GM23338 (cell line): Measurements from ENCODE around the gene POLR2L.

ENCODE experiments used
- CREB1 ChIP-seq: fragments of 250-450 bp; sonication (Bioruptor Pico); IDR thresholded peaks from 2 replicates; pipeline ENCODE4 v1.5.0; 2020; ENCODE audit warnings: low read depth, mild to moderate bottlenecking, moderate library complexity
- CTCF ChIP-seq, 2 experiments: fragments of 200-600 bp in 1 of 2; sonication (generic) in 1 of 2; conservative IDR thresholded peaks; 2 replicates each; pipeline versions ENCODE4 v1.5.1 to v1.6.1; 2016 to 2017; ENCODE audit warnings: antibody characterized with exemption in 2 of 2, low read depth in 2 of 2, mild to moderate bottlenecking in 2 of 2, moderate library complexity in 1 of 2
- ETS1 ChIP-seq: IDR thresholded peaks from 2 replicates; pipeline ENCODE4 v1.6.1; 2016; ENCODE audit warnings: antibody characterized with exemption
- EZH2 ChIP-seq: fragments of 200-600 bp; sonication (generic); IDR thresholded peaks from one replicate; pipeline ENCODE4 v1.8.0; 2017; ENCODE audit warnings: antibody characterized with exemption, mild to moderate bottlenecking, low read depth; ENCODE audit not compliant: unreplicated experiment
- EZH2phosphoT487 ChIP-seq: fragments of 200-600 bp; sonication (generic); IDR thresholded peaks from one replicate; pipeline ENCODE4 v1.8.1; 2018; ENCODE audit warnings: antibody characterized with exemption; ENCODE audit not compliant: unreplicated experiment
- JUNB ChIP-seq: IDR thresholded peaks from one replicate; pipeline ENCODE4 v1.6.1; 2016; ENCODE audit warnings: antibody characterized with exemption; ENCODE audit not compliant: unreplicated experiment
- POLR2AphosphoS5 ChIP-seq: IDR thresholded peaks from 2 replicates; pipeline ENCODE4 v1.6.1; 2016; ENCODE audit warnings: antibody characterized with exemption, low read depth
- REST ChIP-seq: IDR thresholded peaks from one replicate; pipeline ENCODE4 v1.6.1; 2018; ENCODE audit warnings: antibody characterized with exemption; ENCODE audit not compliant: unreplicated experiment
- STAT1 ChIP-seq: IDR thresholded peaks from one replicate; pipeline ENCODE4 v1.6.1; 2016; ENCODE audit warnings: antibody characterized with exemption; ENCODE audit not compliant: unreplicated experiment
- ZNF114 ChIP-seq: fragments of 250-450 bp; sonication (Bioruptor Pico); IDR thresholded peaks from 2 replicates; pipeline ENCODE4 v1.5.0; 2020; ENCODE audit warnings: mild to moderate bottlenecking, moderate library complexity
- ZNF331 ChIP-seq: fragments of 250-450 bp; sonication (Bioruptor Pico); IDR thresholded peaks from 2 replicates; pipeline ENCODE4 v1.5.0; 2020; ENCODE audit warnings: low read depth, mild to moderate bottlenecking, moderate library complexity

GRCh38 chr11:819943-820649 is 22.2 kb downstream of the POLR2L start:
- TF ChIP-seq POLR2AphosphoS5 = 0 out of 2 replicates have a peak, but pooled peaks have one; percentile 22
- no peak for TF ChIP-seq EZH2
- TF ChIP-seq EZH2phosphoT487 = no peak
- TF ChIP-seq CTCF (conservative IDR thresholded peaks at IDR 0.05; ENCODE audit: low read depth in 2 of 2) = no peak
- TF ChIP-seq ZNF114 (CRISPR knock-in tag) = no peak
- no peak for TF ChIP-seq CREB1 (CRISPR knock-in tag)
- no peak for TF ChIP-seq ZNF331 (CRISPR knock-in tag)
- no peak for TF ChIP-seq STAT1
- TF ChIP-seq REST = no peak
- TF ChIP-seq JUNB = no peak
- no peak for TF ChIP-seq ETS1
